Hepatocyte (in vitro differentiated cells): ENCODE data around the gene IFI27L1. TPM values are rescaled to one million over a fixed set of nuclear protein-coding genes. Genes with fewer than 3 reads are reported as not detected.

ENCODE experiments used
- DNase-seq: peaks from one replicate; pipeline ENCODE4 v3.0.0-alpha.2; 2016; ENCODE audit warnings: low spot score
- H2AFZ ChIP-seq: fragments of 200-600 bp; sonication (generic); 2 replicates; pipeline ENCODE4 v1.6.0; 2016; ENCODE audit warnings: antibody characterized with exemption, mild to moderate bottlenecking
- H3K27ac ChIP-seq: fragments of 200-600 bp; sonication (generic); 2 replicates; pipeline ENCODE4 v1.5.1; 2016; ENCODE audit warnings: mild to moderate bottlenecking
- H3K27me3 ChIP-seq: fragments of 200-600 bp; sonication (generic); 2 replicates; pipeline ENCODE4 v1.6.1; 2016
- H3K36me3 ChIP-seq: fragments of 200-600 bp; sonication (generic); replicated peaks from 2 replicates; pipeline ENCODE4 v1.5.1; 2016; ENCODE audit warnings: low read depth; ENCODE audit not compliant: insufficient read depth
- H3K4me1 ChIP-seq: fragments of 200-600 bp; sonication (generic); 2 replicates; pipeline ENCODE4 v1.5.1; 2016; ENCODE audit warnings: mild to moderate bottlenecking, moderate library complexity; ENCODE audit not compliant: insufficient read depth
- H3K4me2 ChIP-seq: fragments of 200-600 bp; sonication (generic); 2 replicates; pipeline ENCODE4 v1.6.0; 2016
- H3K4me3 ChIP-seq: fragments of 200-600 bp; sonication (generic); 2 replicates; pipeline ENCODE4 v1.5.1; 2016; ENCODE audit warnings: mild to moderate bottlenecking
- H3K79me2 ChIP-seq: fragments of 200-600 bp; sonication (generic); 2 replicates; pipeline ENCODE4 v1.6.0; 2017; ENCODE audit warnings: mild to moderate bottlenecking
- H3K9me2 ChIP-seq: fragments of 200-600 bp; sonication (generic); replicated peaks from 2 replicates; pipeline ENCODE4 v1.6.0; 2017; ENCODE audit warnings: mild to moderate bottlenecking; ENCODE audit not compliant: insufficient read depth
- H3K9me3 ChIP-seq: fragments of 200-600 bp; sonication (generic); 2 replicates; pipeline ENCODE4 v1.5.1; 2016; ENCODE audit warnings: low read depth, mild to moderate bottlenecking
- H4K20me1 ChIP-seq: fragments of 200-600 bp; sonication (generic); 2 replicates; pipeline ENCODE4 v1.6.0; 2016; ENCODE audit warnings: mild to moderate bottlenecking; ENCODE audit not compliant: insufficient read depth, poor library complexity, severe bottlenecking
- EZH2 ChIP-seq: fragments of 200-600 bp; sonication (generic); IDR thresholded peaks from 2 replicates; pipeline ENCODE4 v1.6.1; 2016; ENCODE audit warnings: antibody characterized with exemption, mild to moderate bottlenecking, borderline replicate concordance
- EZH2phosphoT487 ChIP-seq: fragments of 200-600 bp; sonication (generic); IDR thresholded peaks from one replicate; pipeline ENCODE4 v1.6.1; 2018; ENCODE audit warnings: antibody characterized with exemption, mild to moderate bottlenecking, low read depth, moderate library complexity; ENCODE audit not compliant: unreplicated experiment, severe bottlenecking
- WGBS: methylation state at CpG from one replicate; pipeline ENCODE4 v1.1.6; 2016; ENCODE audit warnings: low lambda C conversion rate; ENCODE audit errors: missing lambda C conversion rate; 5-methylcytosine and 5-hydroxymethylcytosine counted together
- polyA plus RNA-seq: library from polyadenylated mRNA; unstranded; fragments of >200 nt; fragmentation: Nextera tagmentation; extraction: Ambion mirVana; gene quantifications from 2 replicates; pipeline ENCODE4 v1.2.1, GENCODE V29; 2016
- total RNA-seq: library from RNA; depleted of rRNA; stranded (reverse); fragments of >200 nt; gene quantifications from 2 replicates; pipeline ENCODE4 v1.2.3, GENCODE V29; 2014
- TF ChIP-seq, protein P1 (sequence below): fragments of 200-600 bp; sonication (generic); IDR thresholded peaks from 2 replicates; pipeline ENCODE4 v1.5.1; 2016; ENCODE audit warnings: antibody characterized with exemption, mild to moderate bottlenecking; ENCODE audit not compliant: poor library complexity

Gene IFI27L1
- total and polyA plus RNA-seq, 2 experiments from 2014 or later: 18.9 to 29.4 TPM

DNA sequence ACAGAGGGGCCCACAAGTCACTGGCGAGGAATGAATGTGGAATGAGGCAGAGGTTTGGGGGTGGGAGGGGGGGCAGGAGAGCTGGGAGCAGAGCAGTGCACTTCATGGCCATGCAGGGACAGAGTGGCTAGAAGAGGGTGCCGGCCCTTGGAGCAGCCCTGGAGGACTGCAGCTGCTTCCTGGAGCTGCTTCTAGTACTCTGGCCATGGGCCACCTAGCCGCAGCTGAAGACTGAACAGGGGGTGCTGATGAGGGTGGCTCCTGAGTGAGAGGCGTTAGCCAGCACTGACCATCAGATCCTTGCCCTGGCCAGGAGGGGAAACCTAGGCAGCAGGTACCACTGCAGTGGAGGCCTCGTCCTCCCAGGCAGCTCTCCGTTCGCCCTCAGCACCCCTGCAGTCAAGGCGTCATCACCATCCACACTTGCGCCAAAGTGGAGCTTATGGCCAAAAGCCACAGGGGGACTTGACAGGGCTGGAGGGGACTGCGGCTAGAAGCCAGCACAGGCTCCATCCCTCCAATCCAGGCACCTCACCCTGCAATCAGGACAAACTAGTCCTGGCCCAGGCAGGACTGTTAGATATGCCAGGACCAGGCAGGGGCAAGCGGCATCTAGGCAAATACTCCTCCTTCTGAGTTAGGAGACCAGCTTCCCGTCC is 38.5 kb upstream of the IFI27L1 start:
- H3K27ac ChIP-seq: no peak overlapping the region
- H3K27me3 ChIP-seq: no peaks in the 10 kb centered on the region
- TF ChIP-seq EZH2phosphoT487: no peak
- TF ChIP-seq, protein P1, sequence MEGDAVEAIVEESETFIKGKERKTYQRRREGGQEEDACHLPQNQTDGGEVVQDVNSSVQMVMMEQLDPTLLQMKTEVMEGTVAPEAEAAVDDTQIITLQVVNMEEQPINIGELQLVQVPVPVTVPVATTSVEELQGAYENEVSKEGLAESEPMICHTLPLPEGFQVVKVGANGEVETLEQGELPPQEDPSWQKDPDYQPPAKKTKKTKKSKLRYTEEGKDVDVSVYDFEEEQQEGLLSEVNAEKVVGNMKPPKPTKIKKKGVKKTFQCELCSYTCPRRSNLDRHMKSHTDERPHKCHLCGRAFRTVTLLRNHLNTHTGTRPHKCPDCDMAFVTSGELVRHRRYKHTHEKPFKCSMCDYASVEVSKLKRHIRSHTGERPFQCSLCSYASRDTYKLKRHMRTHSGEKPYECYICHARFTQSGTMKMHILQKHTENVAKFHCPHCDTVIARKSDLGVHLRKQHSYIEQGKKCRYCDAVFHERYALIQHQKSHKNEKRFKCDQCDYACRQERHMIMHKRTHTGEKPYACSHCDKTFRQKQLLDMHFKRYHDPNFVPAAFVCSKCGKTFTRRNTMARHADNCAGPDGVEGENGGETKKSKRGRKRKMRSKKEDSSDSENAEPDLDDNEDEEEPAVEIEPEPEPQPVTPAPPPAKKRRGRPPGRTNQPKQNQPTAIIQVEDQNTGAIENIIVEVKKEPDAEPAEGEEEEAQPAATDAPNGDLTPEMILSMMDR: no peak
- no peak for TF ChIP-seq EZH2
- H3K4me2 ChIP-seq: no peak overlapping the region
- WGBS: 94% methylated on average over 11 of the region's 12 CpGs
- no peak overlapping the region for H3K4me3 ChIP-seq
- no peaks in the 10 kb centered on the region for H3K36me3 ChIP-seq
- DNase-seq: no peak
- H4K20me1 ChIP-seq: no peaks in the 10 kb centered on the region
- no peaks in the 10 kb centered on the region for H3K9me2 ChIP-seq
- no peaks in the 10 kb centered on the region for H3K4me1 ChIP-seq
- no peak overlapping the region for H2AFZ ChIP-seq
- H3K79me2 ChIP-seq: no peaks in the 10 kb centered on the region
- H3K9me3 ChIP-seq: no peaks in the 10 kb centered on the region

DNA sequence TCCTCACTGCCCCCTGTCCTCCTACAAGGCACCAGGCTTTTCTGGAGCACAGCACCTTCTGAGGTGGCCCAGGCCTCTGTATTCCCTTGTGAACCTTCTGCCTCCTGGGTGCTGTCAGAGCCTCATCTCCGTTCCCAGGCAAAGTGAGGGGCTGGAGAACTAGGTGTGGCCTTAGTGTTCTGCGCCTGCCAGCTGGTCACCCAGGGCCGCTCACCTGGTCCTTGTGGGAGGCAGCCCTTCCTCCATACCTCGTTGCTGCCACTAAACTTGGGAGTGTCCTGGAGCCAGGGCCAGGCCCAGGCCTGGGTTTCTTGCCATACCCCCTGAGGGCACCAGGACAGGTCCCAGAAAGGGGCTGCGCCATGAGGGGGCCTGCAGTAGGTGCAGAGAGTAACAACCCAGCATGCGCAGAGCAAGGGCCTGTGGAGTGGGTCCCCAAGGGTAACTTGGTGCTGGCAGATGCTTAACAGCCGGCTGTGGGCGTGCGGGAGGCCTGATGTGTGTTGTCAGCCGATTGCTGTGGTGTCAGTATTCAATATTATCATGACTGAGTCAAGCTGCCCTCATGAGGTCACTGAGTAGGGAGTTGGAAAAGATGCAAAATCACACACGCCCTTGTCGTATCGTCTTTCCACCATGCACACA is 37.9 kb upstream of the IFI27L1 start:
- Histone ChIP-seq H2AFZ (no peak overlapping the region), H3K4me3 (no peak overlapping the region), H3K9me2 (no peaks in the 10 kb centered on the region), H3K4me2 (no peak overlapping the region), H3K27me3 (no peaks in the 10 kb centered on the region), H3K9me3 (no peaks in the 10 kb centered on the region), H4K20me1 (no peaks in the 10 kb centered on the region), H3K4me1 (no peaks in the 10 kb centered on the region), H3K36me3 (no peaks in the 10 kb centered on the region), H3K27ac (no peak overlapping the region), H3K79me2 (no peaks in the 10 kb centered on the region)
- no peak for DNase-seq
- WGBS: 90% methylated on average over 13 of the region's 13 CpGs
- no peak for TF ChIP-seq EZH2phosphoT487
- no peak for TF ChIP-seq EZH2
- TF ChIP-seq, protein P1: no peak

DNA sequence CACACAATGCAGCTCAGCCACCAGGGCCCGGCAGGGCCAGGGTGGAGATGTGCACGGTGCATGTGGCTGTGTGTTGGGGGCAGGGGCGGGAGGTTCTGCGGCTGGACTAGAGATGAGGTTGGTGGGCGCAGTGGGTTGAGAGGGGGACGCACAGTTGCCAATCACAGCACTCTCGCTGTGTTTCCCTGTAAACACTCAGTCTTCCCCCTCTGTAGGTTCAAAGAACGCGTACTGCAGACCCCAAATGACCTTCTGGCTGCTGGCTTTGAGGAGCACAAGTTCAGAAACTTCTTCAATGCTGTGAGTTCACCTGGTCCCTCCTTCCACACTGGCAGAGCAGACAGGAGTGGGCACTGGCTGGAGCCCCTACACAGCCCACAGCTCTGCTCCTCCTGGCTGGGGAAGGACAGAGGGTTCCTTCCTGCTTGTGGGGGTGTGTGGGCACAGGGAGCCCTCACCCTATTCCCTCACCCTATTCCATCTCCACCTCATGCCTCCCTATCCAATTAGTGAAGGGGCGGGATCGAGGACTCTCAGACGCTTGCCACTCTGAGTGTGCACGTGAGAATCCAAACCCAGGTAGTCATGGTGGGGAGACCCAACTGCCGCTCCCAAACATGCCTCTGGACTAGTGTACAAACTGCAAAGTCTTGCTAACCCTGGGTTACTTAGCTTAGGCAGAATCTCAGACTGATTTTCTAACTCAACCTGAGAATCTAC is 37.2 kb upstream of the IFI27L1 start:
- no peaks in the 10 kb centered on the region for H3K9me3 ChIP-seq
- no peaks in the 10 kb centered on the region for H3K4me1 ChIP-seq
- no peak overlapping the region for H2AFZ ChIP-seq
- H3K27me3 ChIP-seq: no peaks in the 10 kb centered on the region
- H3K36me3 ChIP-seq: no peaks in the 10 kb centered on the region
- no peak overlapping the region for H3K4me2 ChIP-seq
- no peaks in the 10 kb centered on the region for H3K79me2 ChIP-seq
- WGBS: 93% methylated on average over 14 of the region's 14 CpGs
- H3K27ac ChIP-seq: no peak overlapping the region
- H4K20me1 ChIP-seq: no peaks in the 10 kb centered on the region
- DNase-seq: no peak
- TF ChIP-seq EZH2phosphoT487: no peak
- no peak for TF ChIP-seq EZH2
- H3K9me2 ChIP-seq: no peaks in the 10 kb centered on the region
- H3K4me3 ChIP-seq: no peak overlapping the region

DNA sequence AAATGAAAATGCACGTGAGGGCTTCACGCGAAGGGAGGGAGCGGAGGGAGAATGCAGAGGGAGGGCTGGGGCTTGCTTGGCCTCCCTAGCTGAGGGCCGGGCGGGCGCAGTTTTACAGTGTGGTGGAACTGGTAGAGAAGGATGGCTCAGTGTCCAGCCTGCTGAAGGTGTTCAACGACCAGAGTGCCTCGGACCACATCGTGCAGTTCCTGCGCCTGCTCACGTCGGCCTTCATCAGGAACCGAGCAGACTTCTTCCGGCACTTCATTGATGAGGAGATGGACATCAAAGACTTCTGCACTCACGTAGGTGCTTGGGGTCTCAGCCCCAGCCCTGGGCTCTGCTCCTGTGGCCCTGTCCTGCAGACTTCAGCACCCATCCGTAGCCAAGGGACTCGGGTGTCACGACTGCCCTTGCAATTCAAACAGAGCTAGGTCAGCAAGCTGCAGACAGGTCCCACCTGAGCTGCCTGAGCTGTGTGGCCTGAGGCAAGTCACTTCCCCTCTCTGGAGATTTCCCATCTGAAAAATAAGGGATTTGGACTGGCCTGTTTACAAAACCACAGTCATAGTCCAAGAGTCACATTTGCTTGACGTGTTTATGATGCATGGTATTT is 36.5 kb upstream of the IFI27L1 start:
- Histone ChIP-seq H2AFZ (no peak overlapping the region), H3K4me1 (no peaks in the 10 kb centered on the region), H4K20me1 (no peaks in the 10 kb centered on the region), H3K9me2 (no peaks in the 10 kb centered on the region), H3K9me3 (no peaks in the 10 kb centered on the region), H3K4me3 (no peak overlapping the region), H3K27ac (no peak overlapping the region), H3K36me3 (no peaks in the 10 kb centered on the region), H3K27me3 (no peaks in the 10 kb centered on the region), H3K4me2 (no peak overlapping the region), H3K79me2 (no peaks in the 10 kb centered on the region)
- no peak for DNase-seq
- TF ChIP-seq EZH2phosphoT487: no peak
- TF ChIP-seq EZH2: no peak
- WGBS: 92% methylated on average over 20 of the region's 20 CpGs
